ENCODE measurements around the gene OGA.

The OGA gene

GRCh38 chr10:101837748-101838147 lies 19.5 kb upstream of the OGA start:
- no peak for DNase-seq

DNA sequence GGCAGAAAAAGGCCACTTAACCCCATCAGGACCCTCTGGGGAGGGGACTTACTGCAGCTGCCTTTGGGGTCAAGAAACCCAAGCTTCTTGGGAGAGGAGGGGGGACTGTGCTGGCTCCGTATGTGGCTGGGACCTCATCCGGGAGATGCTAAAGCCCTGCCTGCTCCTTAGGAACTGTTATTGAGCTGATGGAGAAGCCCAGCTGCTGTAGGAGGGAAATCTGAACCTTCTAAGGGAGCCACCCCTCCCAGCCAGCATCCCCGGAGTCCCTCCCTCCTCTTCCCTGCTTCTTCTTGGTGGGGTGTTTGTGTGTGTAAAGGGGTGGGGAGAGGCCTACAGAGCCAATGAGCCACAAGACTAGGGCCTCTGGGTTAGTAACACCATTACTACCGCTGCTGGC lies 17.1 kb upstream of the OGA start:
- DNase-seq, result no peak

- DNase-seq, result no peak
These were observed 16.1 kb upstream of the OGA start for GRCh38 chr10:101834341-101834740.

- no peak for DNase-seq
These were observed 15.2 kb upstream of the OGA start for GRCh38 chr10:101833466-101833865.

DNA sequence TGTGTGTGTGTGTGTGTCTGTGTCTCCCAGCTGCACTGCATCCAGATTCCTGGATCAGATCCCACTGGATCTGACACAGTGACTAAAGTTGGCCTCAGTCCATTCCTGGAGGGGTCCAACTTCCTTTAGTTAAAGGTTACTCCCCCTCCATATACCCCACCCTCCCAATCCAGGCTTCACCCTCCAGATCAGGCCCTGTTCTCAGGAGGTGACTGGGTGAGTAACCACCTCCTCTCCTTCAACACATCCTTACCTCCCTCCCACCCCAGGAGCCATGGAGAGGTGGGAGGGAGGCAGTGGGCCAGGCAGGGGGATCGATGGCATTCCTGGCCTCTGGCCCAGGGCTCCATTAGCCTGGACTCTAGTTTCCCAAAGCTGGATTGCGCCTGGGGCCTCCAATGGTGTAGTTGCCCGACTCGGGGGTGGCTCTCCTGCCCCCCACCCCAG lies 14.1 kb upstream of the OGA start:
- DNase-seq, result no peak

GRCh38 chr10:101831169-101831811 lies 13.0 kb upstream of the OGA start:
- DNase-seq, result no peak

DNA sequence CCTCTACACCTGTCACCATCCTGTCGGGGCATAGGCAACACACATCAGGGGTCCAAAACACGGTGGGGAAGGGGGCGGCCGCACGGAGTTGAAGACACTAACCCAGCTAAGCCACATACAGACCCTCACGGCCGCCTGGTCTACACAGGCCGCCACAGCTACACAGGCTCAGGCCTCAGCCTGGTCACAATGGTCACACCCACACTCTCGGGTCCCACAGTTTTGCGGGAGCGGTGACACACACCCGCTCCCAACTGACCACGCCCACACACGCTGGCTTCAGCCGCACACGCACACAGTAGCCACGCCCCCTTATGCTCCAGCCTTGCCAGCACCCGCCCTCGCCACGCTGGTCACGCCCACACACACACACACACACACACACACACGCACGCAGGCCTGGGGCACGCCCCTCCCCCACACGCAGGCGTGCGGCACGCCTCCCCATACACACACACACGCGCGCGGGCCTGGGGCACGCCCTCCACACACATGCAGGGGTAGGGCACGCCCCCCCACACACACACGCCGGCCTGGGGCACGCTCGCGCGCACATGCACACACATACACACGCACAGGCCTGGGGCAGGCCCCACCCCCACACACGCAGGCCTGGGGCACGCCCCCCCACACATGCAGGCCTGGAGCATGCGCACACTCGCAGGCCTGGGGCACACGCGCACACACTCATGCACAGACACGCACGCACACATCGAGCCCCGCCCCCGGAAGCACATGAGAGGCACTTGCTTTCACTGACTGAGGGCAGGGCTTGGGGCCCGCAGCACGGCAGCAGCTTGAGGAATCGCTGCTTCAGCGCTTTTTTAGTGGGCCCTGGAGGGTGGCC lies 12.3 kb upstream of the OGA start:
- DNase-seq, result peak in 52 of 58 donors; percentile 28 to 86 (median 62)

GRCh38 chr10:101829561-101830315 lies 11.5 kb upstream of the OGA start:
- DNase-seq, result no peak

GRCh38 chr10:101828766-101829551 lies 10.7 kb upstream of the OGA start:
- no peak for DNase-seq

GRCh38 chr10:101827919-101828600 lies 9.8 kb upstream of the OGA start:
- DNase-seq, result no peak

DNA sequence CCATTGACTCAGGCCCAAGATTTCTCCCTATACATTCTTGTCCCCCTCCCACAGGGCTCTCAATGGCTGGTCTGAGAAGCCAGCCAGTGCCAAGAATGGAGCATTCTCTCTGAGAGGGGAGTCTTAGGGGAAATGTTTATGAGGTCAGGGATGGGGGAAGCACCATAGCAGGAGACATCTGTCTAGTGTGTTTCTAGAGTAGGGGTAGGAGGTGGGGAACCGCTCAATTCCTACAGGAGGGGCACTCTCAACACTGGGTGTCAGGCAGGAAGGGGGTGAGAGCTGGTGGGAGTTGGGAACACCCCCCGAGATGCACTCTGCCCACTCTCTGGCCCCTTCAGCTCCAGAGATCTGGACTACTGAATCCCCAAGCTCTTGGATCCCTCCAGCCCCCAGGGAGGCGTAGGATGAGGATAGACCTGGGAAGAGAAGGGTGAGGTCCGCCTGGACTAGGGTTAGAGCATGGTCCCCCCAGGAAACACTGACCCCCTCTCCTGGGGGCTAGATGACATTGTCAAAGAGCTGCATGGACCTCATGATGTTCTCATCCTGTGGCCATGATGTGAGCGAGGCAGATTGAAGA lies 8.7 kb upstream of the OGA start:
- DNase-seq, result no peak

- no peak for DNase-seq
These were observed 6.5 kb upstream of the OGA start for GRCh38 chr10:101824736-101825135.

- DNase-seq, result peak in 12 of 58 donors; percentile 50 to 69 (median 62)
These were observed 809 bp upstream of the OGA start for GRCh38 chr10:101818872-101819633.

- peak in 47 of 58 donors; percentile 6 to 74 (median 53) for DNase-seq
These were observed 716 bp downstream of the OGA start for GRCh38 chr10:101817337-101818118.

DNA sequence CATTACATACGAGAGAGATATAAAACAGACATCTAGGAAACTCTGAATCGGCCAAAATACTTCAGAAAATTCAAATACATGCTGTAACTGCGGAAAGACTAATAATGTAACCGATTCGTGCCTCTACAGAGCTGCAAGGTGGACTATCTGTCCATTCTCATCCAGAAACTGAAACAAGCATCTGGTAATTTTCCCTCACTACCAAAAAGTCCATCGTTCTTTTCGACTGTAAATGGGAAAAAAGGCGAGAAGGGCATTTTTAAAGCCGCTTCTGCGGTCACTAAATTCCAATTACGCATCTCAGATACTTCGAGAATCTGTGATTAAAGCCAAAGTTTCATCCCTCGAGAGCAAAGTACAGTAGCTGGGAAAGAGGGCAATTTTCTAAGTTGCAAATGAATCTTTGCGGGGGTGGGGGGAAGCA lies 1.3 kb downstream of the OGA start:
- DNase-seq, result no peak

DNA sequence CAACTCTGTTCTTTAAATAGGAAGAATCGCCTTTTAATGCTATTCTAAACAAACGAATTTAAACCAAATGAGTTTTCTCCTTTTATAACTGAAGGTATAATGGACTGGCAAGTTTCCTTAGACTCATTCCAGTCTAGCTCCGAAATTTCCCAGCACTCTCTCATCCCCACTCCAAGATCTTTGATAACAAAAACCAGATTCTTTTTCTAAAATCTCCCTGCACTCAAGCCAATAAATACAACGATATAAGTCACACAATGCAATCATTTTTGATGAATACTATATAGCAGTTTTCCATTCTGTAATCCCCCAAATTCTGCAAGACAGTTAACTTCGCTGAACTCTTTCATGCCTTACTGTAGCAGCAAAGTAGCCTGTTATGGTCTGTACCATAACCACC lies 1.9 kb downstream of the OGA start:
- no peak for DNase-seq

GRCh38 chr10:101814466-101815071 lies 3.7 kb downstream of the OGA start:
- DNase-seq, result no peak

DNA sequence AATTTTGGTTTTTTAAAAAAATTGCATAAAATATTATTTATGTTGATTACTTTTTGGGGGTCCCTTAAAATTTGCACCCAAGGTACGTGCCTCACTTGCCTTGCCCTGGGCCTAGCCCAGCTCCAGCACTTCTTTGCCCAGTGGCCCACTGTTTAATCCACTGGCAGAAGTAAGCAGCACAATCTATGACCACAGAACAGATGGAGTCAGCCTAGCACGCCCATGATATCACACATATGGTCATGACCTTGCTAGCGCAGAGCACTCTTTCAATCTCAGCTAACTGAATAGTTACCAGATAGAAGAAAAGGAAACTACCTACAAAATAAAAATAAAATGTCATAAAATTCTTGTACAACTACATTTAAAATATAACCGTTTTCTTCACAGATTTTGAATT lies 5.6 kb downstream of the OGA start:
- DNase-seq, result no peak

All from anterior cingulate cortex (tissue), 58 donors.